ENCODE results near the gene KIAA1755. TPM values are rescaled to one million over a fixed set of nuclear protein-coding genes. Genes with fewer than 3 reads are reported as not detected.

The KIAA1755 gene
- total RNA-seq, 1 donor from 2014 or later, result 1.6 TPM

GRCh38 chr20:38301309-38301708, 40.8 kb upstream of the KIAA1755 start:
- no peak overlapping the region for H3K27ac Mint-ChIP-seq (ENCODE audit: unreplicated experiment)
- no peak for TF ChIP-seq CTCF (IDR thresholded peaks at IDR 0.05; ENCODE audit: partially characterized antibody, unreplicated experiment)
- DNase-seq, result no peak
- H3K9me3 Mint-ChIP-seq (ENCODE audit: unreplicated experiment), result no peaks in the 10 kb centered on the region
- H3K4me3 Mint-ChIP-seq (ENCODE audit: unreplicated experiment), result no peak overlapping the region
- H3K36me3 Mint-ChIP-seq (ENCODE audit: unreplicated experiment), result no peaks in the 10 kb centered on the region
- H3K4me1 Mint-ChIP-seq (ENCODE audit: low read depth, unreplicated experiment), result peaks cover 6% of the 10 kb centered on the region
- H3K27me3 Mint-ChIP-seq (ENCODE audit: unreplicated experiment), result peaks cover 2% of the 10 kb centered on the region

GRCh38 chr20:38300438-38300837, 39.9 kb upstream of the KIAA1755 start:
- no peak for TF ChIP-seq CTCF (IDR thresholded peaks at IDR 0.05; ENCODE audit: partially characterized antibody, unreplicated experiment)
- no peak for DNase-seq
- no peaks in the 10 kb centered on the region for H3K9me3 Mint-ChIP-seq (ENCODE audit: unreplicated experiment)
- no peaks in the 10 kb centered on the region for H3K36me3 Mint-ChIP-seq (ENCODE audit: unreplicated experiment)
- H3K4me1 Mint-ChIP-seq (ENCODE audit: low read depth, unreplicated experiment), result peaks cover 6% of the 10 kb centered on the region
- H3K4me3 Mint-ChIP-seq (ENCODE audit: unreplicated experiment), result no peak overlapping the region
- H3K27me3 Mint-ChIP-seq (ENCODE audit: unreplicated experiment), result peaks cover 2% of the 10 kb centered on the region
- H3K27ac Mint-ChIP-seq (ENCODE audit: unreplicated experiment), result no peak overlapping the region

GRCh38 chr20:38299963-38300362, 39.4 kb upstream of the KIAA1755 start:
- DNase-seq, result no peak
- Mint-ChIP-seq H3K27me3 (ENCODE audit: unreplicated experiment) (peaks cover 2% of the 10 kb centered on the region), H3K36me3 (ENCODE audit: unreplicated experiment) (no peaks in the 10 kb centered on the region), H3K4me1 (ENCODE audit: low read depth, unreplicated experiment) (peaks cover 6% of the 10 kb centered on the region), H3K9me3 (ENCODE audit: unreplicated experiment) (no peaks in the 10 kb centered on the region), H3K27ac (ENCODE audit: unreplicated experiment) (no peak overlapping the region), H3K4me3 (ENCODE audit: unreplicated experiment) (no peak overlapping the region)
- TF ChIP-seq CTCF (IDR thresholded peaks at IDR 0.05; ENCODE audit: partially characterized antibody, unreplicated experiment), result no peak

GRCh38 chr20:38298768-38299288, 38.3 kb upstream of the KIAA1755 start:
- Mint-ChIP-seq H3K27ac (ENCODE audit: unreplicated experiment) (no peak overlapping the region), H3K4me1 (ENCODE audit: low read depth, unreplicated experiment) (peaks cover 6% of the 10 kb centered on the region), H3K36me3 (ENCODE audit: unreplicated experiment) (no peaks in the 10 kb centered on the region), H3K9me3 (ENCODE audit: unreplicated experiment) (no peaks in the 10 kb centered on the region), H3K4me3 (ENCODE audit: unreplicated experiment) (no peak overlapping the region), H3K27me3 (ENCODE audit: unreplicated experiment) (no peaks in the 10 kb centered on the region)
- DNase-seq, result no peak
- no peak for TF ChIP-seq CTCF (IDR thresholded peaks at IDR 0.05; ENCODE audit: partially characterized antibody, unreplicated experiment)

GRCh38 chr20:38297916-38298674, 37.6 kb upstream of the KIAA1755 start:
- Mint-ChIP-seq H3K27me3 (ENCODE audit: unreplicated experiment) (no peaks in the 10 kb centered on the region), H3K4me1 (ENCODE audit: low read depth, unreplicated experiment) (peaks cover 3% of the 10 kb centered on the region), H3K4me3 (ENCODE audit: unreplicated experiment) (no peak overlapping the region), H3K27ac (ENCODE audit: unreplicated experiment) (no peak overlapping the region), H3K9me3 (ENCODE audit: unreplicated experiment) (no peaks in the 10 kb centered on the region), H3K36me3 (ENCODE audit: unreplicated experiment) (no peaks in the 10 kb centered on the region)
- TF ChIP-seq CTCF (IDR thresholded peaks at IDR 0.05; ENCODE audit: partially characterized antibody, unreplicated experiment), result no peak
- DNase-seq, result no peak
